Fibroblast of lung (primary cell): ENCODE results near the gene RAB1B.

Source experiments
- CTCF ChIP-seq, 2 donors: IDR thresholded peaks in 1 of 2; conservative IDR thresholded peaks in 1 of 2; 1 replicate in 1 of 2; 2 replicates in 1 of 2; pipeline ENCODE4 v1.5.1; 2011 to 2012; ENCODE audit warnings: low read length in 2 of 2, control low read depth in 1 of 2, inconsistent platforms in 1 of 2, low read depth in 1 of 2, mild to moderate bottlenecking in 1 of 2
- EZH2 ChIP-seq: IDR thresholded peaks from 2 replicates; pipeline ENCODE4 v1.5.1; 2012; ENCODE audit warnings: low read length, control low read depth, mild to moderate bottlenecking; ENCODE audit errors: missing control alignments

GRCh38 chr11:66263785-66264184 is 4.7 kb upstream of the RAB1B start:
- TF ChIP-seq CTCF (conservative IDR thresholded peaks at IDR 0.05 in 1 of 2, IDR thresholded peaks at IDR 0.05 in 1 of 2; ENCODE audit: low read depth in 1 of 2, low read length in 2 of 2) (no peak), EZH2 (no peak)
